ENCODE measurements around the gene FAM107B. TPM values are rescaled to one million over a fixed set of nuclear protein-coding genes. Genes with fewer than 3 reads are reported as not detected.

Gene FAM107B
- total RNA-seq, 1 donor from 2014 or later, result 39.0 TPM

DNA sequence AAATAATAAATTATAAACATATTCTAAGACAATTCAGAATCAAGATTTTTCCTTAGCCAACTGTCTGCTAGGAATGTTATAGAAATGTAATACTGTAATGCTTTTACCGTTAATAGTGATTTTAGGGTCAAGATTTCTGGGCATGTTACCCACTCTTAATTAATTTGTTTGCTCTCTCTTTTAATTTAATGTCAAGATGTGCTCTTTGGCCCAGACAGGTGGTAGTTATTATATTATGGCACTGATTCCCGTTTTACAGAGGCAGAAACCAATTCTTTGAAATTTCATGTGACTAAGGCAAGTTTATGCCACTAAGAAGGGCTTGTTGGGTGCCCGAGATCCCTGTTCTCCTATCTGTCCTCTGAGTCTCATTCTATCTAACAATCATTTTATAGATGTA lies 959 bp upstream of the FAM107B start:
- Mint-ChIP-seq H3K27me3 (ENCODE audit: low read depth) (no peaks in the 10 kb centered on the region), H3K9me3 (no peaks in the 10 kb centered on the region), H3K27ac (ENCODE audit: unreplicated experiment) (no peak overlapping the region), H3K4me1 (no peaks in the 10 kb centered on the region), H3K4me3 (no peak overlapping the region), H3K36me3 (ENCODE audit: low read depth) (no peaks in the 10 kb centered on the region)
- TF ChIP-seq, protein P1, sequence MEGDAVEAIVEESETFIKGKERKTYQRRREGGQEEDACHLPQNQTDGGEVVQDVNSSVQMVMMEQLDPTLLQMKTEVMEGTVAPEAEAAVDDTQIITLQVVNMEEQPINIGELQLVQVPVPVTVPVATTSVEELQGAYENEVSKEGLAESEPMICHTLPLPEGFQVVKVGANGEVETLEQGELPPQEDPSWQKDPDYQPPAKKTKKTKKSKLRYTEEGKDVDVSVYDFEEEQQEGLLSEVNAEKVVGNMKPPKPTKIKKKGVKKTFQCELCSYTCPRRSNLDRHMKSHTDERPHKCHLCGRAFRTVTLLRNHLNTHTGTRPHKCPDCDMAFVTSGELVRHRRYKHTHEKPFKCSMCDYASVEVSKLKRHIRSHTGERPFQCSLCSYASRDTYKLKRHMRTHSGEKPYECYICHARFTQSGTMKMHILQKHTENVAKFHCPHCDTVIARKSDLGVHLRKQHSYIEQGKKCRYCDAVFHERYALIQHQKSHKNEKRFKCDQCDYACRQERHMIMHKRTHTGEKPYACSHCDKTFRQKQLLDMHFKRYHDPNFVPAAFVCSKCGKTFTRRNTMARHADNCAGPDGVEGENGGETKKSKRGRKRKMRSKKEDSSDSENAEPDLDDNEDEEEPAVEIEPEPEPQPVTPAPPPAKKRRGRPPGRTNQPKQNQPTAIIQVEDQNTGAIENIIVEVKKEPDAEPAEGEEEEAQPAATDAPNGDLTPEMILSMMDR (conservative IDR thresholded peaks at IDR 0.05), result no peak
- DNase-seq (ENCODE audit: low read depth, low spot score), result no peak

DNA sequence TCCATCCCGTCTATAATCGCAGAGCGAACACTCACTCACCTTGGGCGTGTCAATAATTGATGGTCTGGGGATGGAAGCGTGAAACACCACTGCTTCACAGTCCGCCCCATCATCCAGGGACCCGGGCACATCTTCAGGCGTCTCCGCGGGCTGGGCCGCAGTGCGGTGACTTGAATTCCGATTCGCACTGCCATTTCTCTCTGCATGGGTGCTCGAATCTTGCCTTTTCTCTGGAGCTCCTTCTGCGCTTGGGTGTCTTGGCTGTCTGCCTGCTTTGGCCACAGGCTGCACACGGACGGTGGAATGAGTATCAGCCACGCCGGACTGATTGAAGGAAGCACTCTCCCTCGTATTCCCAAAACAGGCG lies 500 bp downstream of the FAM107B start:
- H3K4me1 Mint-ChIP-seq, result no peaks in the 10 kb centered on the region
- no peak overlapping the region for H3K4me3 Mint-ChIP-seq
- no peaks in the 10 kb centered on the region for H3K9me3 Mint-ChIP-seq
- H3K27me3 Mint-ChIP-seq (ENCODE audit: low read depth), result no peaks in the 10 kb centered on the region
- H3K36me3 Mint-ChIP-seq (ENCODE audit: low read depth), result no peaks in the 10 kb centered on the region
- H3K27ac Mint-ChIP-seq (ENCODE audit: unreplicated experiment), result no peak overlapping the region
- TF ChIP-seq, protein P1 (conservative IDR thresholded peaks at IDR 0.05), result no peak
- no peak for DNase-seq (ENCODE audit: low read depth, low spot score)

DNA sequence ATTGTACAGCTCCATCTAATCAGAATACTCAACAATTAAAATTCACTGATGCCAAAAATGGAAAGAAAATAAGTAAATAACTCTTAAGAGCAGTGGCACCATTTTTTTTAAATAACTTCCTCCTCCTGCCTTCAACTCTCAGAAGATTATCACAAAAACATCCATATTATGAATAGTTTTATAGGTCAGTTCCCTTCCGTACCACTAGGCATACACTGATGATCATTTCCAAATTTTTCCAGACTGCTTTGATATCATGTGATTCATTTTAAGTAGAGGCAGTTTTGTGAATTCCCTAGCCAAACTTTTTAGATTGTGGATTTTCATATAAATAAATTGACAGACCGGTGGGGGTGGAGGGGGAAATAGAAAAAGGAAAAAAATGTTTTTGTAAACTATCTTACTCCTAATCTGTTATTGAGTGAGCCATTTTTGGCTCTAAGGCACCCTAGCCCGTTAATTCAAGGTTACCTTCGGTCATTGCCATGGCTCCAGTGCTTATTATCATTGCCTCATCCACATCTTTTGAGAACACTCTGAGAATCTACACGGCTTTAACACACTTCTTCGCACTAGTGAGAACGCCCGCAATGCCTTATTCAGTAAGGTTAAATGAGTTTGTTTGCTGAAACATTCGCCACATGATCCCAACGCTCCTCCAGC lies 1.0 kb downstream of the FAM107B start:
- Mint-ChIP-seq H3K27me3 (ENCODE audit: low read depth) (no peaks in the 10 kb centered on the region), H3K4me3 (no peak overlapping the region), H3K9me3 (no peaks in the 10 kb centered on the region), H3K4me1 (no peaks in the 10 kb centered on the region), H3K27ac (ENCODE audit: unreplicated experiment) (no peak overlapping the region), H3K36me3 (ENCODE audit: low read depth) (no peaks in the 10 kb centered on the region)
- TF ChIP-seq, protein P1 (conservative IDR thresholded peaks at IDR 0.05), result peak; percentile 44
- DNase-seq (ENCODE audit: low read depth, low spot score), result no peak

DNA sequence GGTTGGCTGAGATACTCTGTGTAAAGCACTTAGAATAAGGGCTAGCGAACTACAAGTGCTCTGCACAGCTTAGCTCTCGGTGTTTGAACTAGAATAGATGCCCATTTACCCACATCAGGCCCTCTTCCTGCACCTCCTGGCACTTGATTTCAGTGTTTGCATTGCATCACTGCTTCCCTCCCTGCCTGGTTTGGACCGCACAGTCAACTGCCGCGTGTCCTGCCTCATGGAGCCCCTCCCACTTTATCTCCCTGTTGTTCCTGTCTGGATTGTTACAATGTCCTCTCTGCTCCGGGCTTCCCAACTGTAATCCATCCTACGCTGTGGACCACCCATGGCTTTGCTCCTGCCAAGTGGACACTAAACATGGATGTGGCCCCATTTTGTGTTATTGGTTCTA lies 2.3 kb downstream of the FAM107B start:
- H3K36me3 Mint-ChIP-seq (ENCODE audit: low read depth), result no peaks in the 10 kb centered on the region
- H3K27me3 Mint-ChIP-seq (ENCODE audit: low read depth), result no peaks in the 10 kb centered on the region
- no peak overlapping the region for H3K27ac Mint-ChIP-seq (ENCODE audit: unreplicated experiment)
- no peak for DNase-seq (ENCODE audit: low read depth, low spot score)
- H3K9me3 Mint-ChIP-seq, result no peaks in the 10 kb centered on the region
- H3K4me1 Mint-ChIP-seq, result no peaks in the 10 kb centered on the region
- TF ChIP-seq, protein P1 (conservative IDR thresholded peaks at IDR 0.05), result no peak
- no peak overlapping the region for H3K4me3 Mint-ChIP-seq

DNA sequence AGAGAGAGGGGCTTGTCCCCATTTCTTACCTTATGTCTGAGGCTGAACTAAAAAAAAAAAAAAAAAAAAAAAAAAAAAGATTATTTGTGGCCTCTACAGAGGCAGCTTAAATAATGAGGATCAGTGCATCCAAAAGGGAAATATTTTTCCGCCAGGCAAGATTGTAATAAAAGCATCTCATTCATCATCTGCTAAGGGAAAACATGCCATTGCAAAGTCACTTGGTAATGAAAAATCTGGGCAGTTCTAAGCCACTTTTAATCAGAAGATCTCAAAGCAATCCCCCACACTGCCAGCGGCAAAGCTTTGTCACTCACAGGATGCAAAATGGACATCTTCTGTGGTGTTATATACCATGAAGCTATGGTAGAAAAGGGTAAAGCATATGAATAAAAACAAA lies 3.8 kb downstream of the FAM107B start:
- Mint-ChIP-seq H3K4me3 (no peak overlapping the region), H3K27me3 (ENCODE audit: low read depth) (peaks cover 2% of the 10 kb centered on the region)
- DNase-seq (ENCODE audit: low read depth, low spot score), result no peak

More for the DNA sequence above, 3.8 kb downstream of the FAM107B start:
- Mint-ChIP-seq H3K4me1 (no peaks in the 10 kb centered on the region), H3K27ac (ENCODE audit: unreplicated experiment) (no peak overlapping the region), H3K36me3 (ENCODE audit: low read depth) (no peaks in the 10 kb centered on the region), H3K9me3 (no peaks in the 10 kb centered on the region)
- TF ChIP-seq, protein P1 (conservative IDR thresholded peaks at IDR 0.05), result no peak

Data from neural crest cell (in vitro differentiated cells).